HG02852 (cell line): ENCODE measurements around the gene RASGEF1C.

Experiments used
- ATAC-seq: cut with Tn5 transposase; IDR thresholded peaks from one replicate; pipeline ENCODE4 v1.9.1; 2021; ENCODE audit warnings: mild to moderate bottlenecking, moderate library complexity; ENCODE audit not compliant: unreplicated experiment

Gene RASGEF1C

GRCh38 chr5:180069589-180070247 lies 139.3 kb downstream of the RASGEF1C start:
- no peak for ATAC-seq

GRCh38 chr5:180068519-180069090 lies 140.4 kb downstream of the RASGEF1C start:
- no peak for ATAC-seq

DNA sequence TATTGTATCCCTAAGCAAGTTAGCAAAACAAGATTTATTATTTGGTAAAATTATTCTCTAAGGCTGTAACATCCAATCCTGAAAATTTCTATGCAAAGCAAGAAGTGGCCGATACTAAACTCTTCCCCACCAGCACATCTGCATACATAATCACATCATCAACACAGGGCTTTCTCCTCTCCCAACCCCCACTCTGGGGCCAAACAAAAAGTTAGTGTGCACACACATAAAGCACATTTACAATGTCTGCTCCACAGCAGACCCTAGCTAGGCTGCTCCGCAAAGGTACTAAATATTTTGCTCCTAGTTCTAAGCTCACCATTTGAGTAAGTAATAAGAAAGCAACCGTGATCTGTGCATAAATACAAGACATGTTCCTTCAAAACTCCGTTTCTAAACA lies 141.0 kb downstream of the RASGEF1C start:
- ATAC-seq = no peak

DNA sequence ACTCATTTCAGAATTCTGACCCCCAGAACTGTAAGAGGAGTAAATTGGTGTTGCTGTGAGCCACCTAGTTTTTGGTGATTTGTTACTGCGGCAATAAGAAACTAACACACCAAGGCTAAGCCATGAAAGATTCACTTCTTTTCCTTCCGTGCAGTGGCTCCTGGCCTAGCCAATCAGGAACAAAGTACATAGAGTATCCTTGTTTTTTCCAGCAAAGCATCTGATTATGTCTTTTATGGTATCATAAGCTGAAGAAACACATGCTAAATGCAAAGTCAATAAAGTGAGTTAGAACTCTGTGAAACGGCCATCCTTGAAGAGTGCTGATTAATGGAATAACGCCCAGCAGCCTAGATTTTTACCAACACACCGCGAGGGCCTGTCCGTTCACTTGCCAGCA lies 148.8 kb downstream of the RASGEF1C start:
- ATAC-seq = no peak

DNA sequence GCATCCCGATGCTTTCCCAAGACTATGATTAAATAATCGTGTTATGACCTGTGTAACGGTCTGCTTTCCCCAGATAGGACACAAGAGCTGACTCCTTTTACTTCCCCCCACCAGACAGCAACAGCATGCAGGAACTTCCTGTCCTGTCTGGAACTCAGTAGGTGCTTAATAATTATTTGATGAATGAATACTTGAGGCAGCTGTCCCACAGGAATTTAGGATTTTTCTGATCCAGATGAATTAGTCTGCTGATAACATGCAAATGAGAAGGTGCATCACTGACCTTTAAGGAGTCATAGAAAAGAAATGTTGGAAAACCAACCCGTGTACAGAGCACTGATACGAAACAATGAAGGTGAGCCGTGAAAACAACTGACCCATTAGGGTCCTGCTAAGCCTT lies 149.7 kb downstream of the RASGEF1C start:
- no peak for ATAC-seq

GRCh38 chr5:180056153-180056552 lies 152.9 kb downstream of the RASGEF1C start:
- no peak for ATAC-seq

GRCh38 chr5:180054226-180054625 lies 154.8 kb downstream of the RASGEF1C start:
- ATAC-seq = no peak

DNA sequence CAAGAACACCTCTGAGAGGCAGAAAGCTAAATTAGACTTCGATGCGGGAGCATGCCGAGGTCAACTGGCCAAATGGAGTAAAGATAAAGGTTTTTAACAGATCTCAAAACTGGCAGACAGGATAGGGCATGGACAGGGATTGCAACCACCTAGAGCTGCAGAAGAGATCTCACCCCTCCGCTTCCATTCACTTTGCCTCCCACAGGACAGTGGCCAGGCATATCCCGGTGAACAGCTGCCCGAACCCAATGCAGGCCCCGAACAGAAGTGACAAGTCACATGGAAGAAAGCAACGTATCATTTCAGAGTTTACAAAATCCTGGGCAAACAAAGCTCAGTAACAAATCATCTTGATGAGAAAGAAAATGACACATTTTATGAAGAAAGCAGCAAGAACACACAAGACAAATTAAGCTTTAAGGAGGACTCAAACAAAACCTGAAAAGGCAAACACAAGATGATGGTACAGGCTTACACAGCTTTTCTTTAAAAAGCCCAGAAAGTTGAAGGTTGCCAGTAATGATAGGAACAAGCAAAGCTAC lies 155.9 kb downstream of the RASGEF1C start:
- no peak for ATAC-seq

- ATAC-seq = no peak
Observed at GRCh38 chr5:180052211-180052818, 156.7 kb downstream of the RASGEF1C start.
